Forelimb muscle (tissue), 1 donor: ENCODE data around the gene ADA. TPM values are rescaled to one million over a fixed set of nuclear protein-coding genes. Genes with fewer than 3 reads are reported as not detected.
"Not testable (repeated sequence)": the region's sequence is repeated elsewhere in the genome, so short reads cannot be mapped to it uniquely, and the experiment has no call there.

Source experiments
- DNase-seq: peaks from one replicate; pipeline ENCODE4 v3.0.0-alpha.2; 2013; ENCODE audit warnings: low read depth
- polyA plus RNA-seq: library from polyadenylated mRNA; unstranded; fragments of 120-200 nt; gene quantifications from one replicate; pipeline ENCODE4 v1.2.1, GENCODE V29; 2013; ENCODE audit not compliant: insufficient read length

The ADA gene
- polyA plus RNA-seq, 1 donor, result 5.8 TPM

- DNase-seq, result no peak
These were observed 27.6 kb upstream of the ADA start for GRCh38 chr20:44678990-44679611.

GRCh38 chr20:44678242-44678641, 26.7 kb upstream of the ADA start:
- no peak for DNase-seq

- not testable (repeated sequence) for DNase-seq
These were observed 20.9 kb upstream of the ADA start for GRCh38 chr20:44672318-44672902.

DNA sequence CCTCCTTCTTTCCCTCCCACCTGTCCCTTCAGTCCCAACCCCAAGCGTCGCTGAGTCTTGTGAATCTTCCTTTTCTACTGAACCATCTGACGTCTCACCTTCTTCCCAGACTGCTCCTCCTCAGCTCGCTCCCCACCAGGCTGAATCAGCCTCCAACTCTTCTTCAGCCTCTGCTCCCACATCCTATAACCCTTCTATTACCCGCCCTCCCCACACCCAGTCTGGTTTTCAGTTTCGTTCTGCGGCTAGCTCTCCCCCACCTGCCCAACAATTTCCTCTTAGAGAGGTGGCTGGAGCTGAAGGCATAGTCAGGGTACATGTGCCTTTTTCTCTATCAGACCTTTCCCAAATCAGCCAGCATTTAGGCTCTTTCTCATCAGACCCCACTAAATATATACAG, 20.0 kb upstream of the ADA start:
- not testable (repeated sequence) for DNase-seq

DNA sequence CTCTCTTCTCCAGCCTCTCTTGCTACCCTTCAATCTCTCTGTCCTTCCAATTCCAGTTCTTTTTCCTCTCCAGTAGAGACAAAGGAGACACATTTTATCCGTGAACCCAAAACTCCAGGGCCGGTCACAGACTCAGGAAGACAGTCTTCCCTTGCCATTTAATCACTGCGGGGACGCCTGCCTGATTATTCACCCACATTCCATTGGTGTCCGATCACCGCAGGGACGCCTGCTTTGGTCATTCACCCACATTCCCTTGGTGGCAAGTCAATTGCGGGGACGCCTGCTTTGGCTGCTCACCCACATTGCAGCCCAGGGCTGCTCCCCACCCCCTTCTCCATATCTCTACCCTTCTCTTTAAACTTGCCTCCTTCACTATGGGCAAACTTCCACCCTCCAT, 19.4 kb upstream of the ADA start:
- not testable (repeated sequence) for DNase-seq

DNA sequence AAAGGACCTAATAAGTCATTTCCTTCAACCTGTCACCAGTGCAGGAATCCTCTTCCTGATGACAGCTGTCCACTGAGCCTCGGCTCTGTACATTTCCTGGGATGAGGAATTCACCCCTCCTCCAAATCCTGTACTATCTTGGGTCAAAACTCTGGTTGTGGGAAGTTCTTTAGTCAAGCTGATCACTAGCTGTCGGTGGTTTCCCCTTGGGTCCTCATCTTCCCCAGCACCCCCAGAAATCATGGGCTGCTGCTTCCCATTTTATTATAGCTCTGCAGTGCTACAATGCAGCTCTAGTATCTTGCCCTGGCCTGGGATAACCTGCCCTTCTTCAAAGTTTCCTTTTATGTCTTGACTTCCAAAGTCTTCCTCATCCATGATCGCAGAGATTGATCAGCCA, 14.6 kb upstream of the ADA start:
- DNase-seq, result no peak

- no peak for DNase-seq
These were observed 12.6 kb upstream of the ADA start for GRCh38 chr20:44664131-44664530.

GRCh38 chr20:44662261-44662660, 10.8 kb upstream of the ADA start:
- no peak for DNase-seq

DNA sequence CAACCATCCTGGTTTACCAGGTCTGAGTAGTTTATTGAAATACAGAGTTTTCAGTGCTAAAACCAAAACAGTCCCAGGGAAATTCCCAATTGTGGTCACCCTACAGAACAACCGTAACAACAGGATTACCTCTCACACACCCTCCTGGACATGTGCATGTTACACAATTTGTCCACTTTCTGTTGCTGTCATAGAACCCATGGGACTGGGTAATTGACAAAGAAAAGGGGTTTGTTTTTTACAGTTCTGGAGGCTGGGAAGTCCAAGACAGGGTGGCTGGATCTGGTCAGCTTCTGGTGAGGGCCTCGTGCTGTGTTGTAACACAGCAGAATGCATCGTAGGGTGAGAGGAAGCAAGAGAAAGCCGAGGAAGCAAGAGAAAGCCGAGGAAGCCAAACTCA, 9.1 kb upstream of the ADA start:
- no peak for DNase-seq

GRCh38 chr20:44659931-44660330, 8.4 kb upstream of the ADA start:
- DNase-seq, result no peak

GRCh38 chr20:44658810-44659209, 7.3 kb upstream of the ADA start:
- DNase-seq, result no peak

DNA sequence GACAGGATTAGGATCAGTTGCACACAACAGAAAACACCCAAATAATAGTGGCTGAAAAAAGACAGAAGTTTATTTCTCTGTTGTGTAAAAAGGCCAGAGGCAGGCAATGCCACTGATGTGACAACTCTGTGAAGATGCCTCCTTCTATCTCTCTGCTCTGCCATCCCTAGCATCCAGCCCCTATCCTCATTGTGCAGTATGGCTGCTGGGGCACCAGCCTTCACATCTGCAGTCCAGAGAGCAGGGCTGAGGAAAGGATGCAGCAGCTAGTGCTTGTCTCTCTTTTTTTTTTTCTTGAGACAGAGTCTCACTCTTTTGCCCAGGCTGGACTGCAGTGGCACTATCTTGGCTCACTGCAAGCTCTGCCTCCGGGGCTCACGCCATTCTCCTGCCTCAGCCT, 6.4 kb upstream of the ADA start:
- DNase-seq, result no peak

DNA sequence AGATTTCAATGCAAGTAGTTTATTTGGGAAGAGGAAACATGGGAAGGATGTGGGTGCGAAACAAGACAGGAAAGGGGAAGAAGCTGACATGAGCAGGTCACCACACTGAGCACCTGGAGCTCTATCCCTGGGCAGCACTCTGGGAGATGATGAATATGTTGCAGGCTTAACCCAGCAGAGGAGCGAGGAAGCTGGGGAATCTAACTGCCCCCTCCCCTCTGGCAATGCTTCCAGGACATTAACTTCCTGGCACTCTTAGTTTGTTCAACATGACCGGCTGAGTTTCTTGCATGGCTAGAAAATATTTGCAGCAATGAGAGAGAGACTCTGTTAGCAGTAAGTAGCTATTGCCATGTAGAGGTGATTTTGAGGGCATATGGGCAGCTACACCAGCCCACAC, 4.9 kb upstream of the ADA start:
- no peak for DNase-seq

DNA sequence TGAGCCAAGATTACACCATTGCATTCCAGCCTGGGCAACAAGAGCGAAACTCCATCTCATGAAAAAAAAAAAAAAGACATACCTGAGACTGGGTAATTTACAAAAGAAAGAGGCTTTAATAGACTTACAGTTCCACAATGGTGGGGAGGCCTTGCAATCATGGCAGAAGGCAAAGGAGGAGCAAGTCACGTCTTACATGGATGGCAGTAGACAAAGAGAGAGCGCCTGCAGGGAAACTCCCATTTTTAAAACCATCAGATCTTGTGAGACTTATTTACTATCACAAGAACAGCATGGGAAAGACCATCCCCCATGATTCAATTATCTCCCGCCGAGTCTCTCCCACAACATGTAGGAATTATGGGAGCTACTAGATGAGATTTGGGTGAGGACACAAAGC, 2.7 kb upstream of the ADA start:
- DNase-seq, result not testable (repeated sequence)

GRCh38 chr20:44653546-44653945, 2.0 kb upstream of the ADA start:
- no peak for DNase-seq

GRCh38 chr20:44651434-44651683, 140 bp downstream of the ADA start:
- DNase-seq, result no peak

DNA sequence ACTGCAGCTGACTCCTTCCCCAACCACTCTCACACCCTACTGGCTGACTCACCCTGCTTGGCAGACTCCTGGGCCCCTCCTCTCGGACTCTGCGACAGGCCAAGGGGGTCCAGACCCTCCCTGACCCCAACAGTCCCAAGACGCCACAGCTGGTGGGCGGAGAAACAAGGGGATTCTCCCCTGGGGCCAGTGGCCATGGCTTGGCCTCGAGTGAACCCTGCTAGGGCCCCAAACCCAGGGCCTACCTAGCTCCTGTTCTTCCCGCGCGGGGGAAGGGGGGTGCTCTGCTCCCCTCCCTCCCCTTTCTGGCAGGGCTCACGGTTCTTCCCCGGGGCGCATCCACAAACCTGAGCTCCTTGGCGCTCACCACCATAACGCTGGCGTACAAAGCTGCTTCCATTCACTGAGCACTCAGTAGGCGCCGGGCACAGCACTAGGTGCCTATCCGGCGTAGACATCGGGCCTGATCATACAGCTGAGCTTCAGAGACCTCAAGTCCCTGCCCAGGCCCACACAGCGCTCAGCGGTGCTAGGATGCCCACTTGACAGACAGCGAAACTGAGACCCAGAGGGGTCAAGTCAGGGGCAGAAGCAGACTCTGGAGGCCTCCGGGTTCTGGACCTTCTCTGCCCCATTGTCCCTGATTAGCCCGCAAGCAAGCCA, 597 bp downstream of the ADA start:
- DNase-seq, result no peak

DNA sequence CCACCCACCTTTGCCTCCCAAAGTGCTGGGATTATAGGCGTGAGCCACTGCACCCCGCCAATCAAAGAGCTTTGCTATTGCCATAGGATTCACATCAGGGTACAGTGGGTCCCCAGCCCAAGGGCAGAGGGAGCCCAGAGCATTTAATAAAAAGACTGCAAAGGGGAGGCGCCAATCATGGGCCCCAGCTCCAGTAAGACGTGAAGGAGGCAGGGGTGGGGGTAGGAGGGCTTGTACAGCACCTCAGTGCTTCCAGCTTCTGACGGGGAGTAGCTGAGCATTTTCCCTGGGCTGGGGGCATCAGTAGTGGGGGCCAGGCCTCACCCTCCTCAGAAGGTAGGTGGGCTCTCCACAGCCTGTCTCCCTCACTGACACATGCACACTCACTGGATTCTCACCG, 1.5 kb downstream of the ADA start:
- DNase-seq, result no peak

GRCh38 chr20:44649126-44649525, 2.4 kb downstream of the ADA start:
- no peak for DNase-seq

GRCh38 chr20:44648579-44648978, 2.9 kb downstream of the ADA start:
- DNase-seq, result no peak

GRCh38 chr20:44648068-44648467, 3.4 kb downstream of the ADA start:
- DNase-seq, result no peak

GRCh38 chr20:44646641-44647274, 4.7 kb downstream of the ADA start:
- no peak for DNase-seq

GRCh38 chr20:44646023-44646640, 5.4 kb downstream of the ADA start:
- no peak for DNase-seq
